MM.1S (cell line): Measurements from ENCODE around the gene WFIKKN2.

Experiments
- DNase-seq: peaks from one replicate; pipeline ENCODE4 v3.0.0-alpha.2; 2015
- H2AFZ ChIP-seq: fragments of 300-600 bp; sonication (generic); 2 replicates; pipeline ENCODE4 v1.6.0; 2016; ENCODE audit warnings: antibody characterized with exemption, low read length
- H3F3A ChIP-seq: fragments of 300-600 bp; sonication (generic); 2 replicates; pipeline ENCODE4 v1.6.1; 2016; ENCODE audit warnings: mild to moderate bottlenecking, antibody characterized with exemption, low read length, moderate library complexity, mixed read lengths; ENCODE audit not compliant: insufficient read depth
- H3K27ac ChIP-seq: fragments of 300-600 bp; sonication (generic); 2 replicates; pipeline ENCODE4 v1.5.1; 2016; ENCODE audit warnings: mild to moderate bottlenecking, low read length
- H3K27me3 ChIP-seq: fragments of 300-600 bp; sonication (generic); replicated peaks from 2 replicates; pipeline ENCODE4 v1.6.0; 2016; ENCODE audit warnings: low read length; ENCODE audit not compliant: insufficient read depth
- H3K36me3 ChIP-seq: fragments of 300-600 bp; sonication (generic); replicated peaks from 2 replicates; pipeline ENCODE4 v1.6.1; 2016; ENCODE audit warnings: mild to moderate bottlenecking, low read length, mixed read lengths; ENCODE audit not compliant: insufficient read depth
- H3K4me1 ChIP-seq: fragments of 300-600 bp; sonication (generic); 2 replicates; pipeline ENCODE4 v1.6.1; 2016; ENCODE audit warnings: low read length, mixed read lengths
- H3K4me2 ChIP-seq: fragments of 300-600 bp; sonication (generic); 2 replicates; pipeline ENCODE4 v1.6.0; 2016; ENCODE audit warnings: low read depth, low read length
- H3K4me3 ChIP-seq: fragments of 300-600 bp; sonication (generic); 2 replicates; pipeline ENCODE4 v1.5.1; 2016; ENCODE audit warnings: low read length, mixed read lengths
- H3K79me2 ChIP-seq: fragments of 300-600 bp; sonication (generic); 2 replicates; pipeline ENCODE4 v1.6.1; 2016; ENCODE audit warnings: mixed run types, low read length, mixed read lengths
- H3K9ac ChIP-seq: fragments of 300-600 bp; sonication (generic); 2 replicates; pipeline ENCODE4 v1.6.1; 2016; ENCODE audit warnings: low read length, mixed read lengths
- H3K9me2 ChIP-seq: fragments of 300-600 bp; sonication (generic); replicated peaks from 2 replicates; pipeline ENCODE4 v1.6.1; 2016; ENCODE audit warnings: mild to moderate bottlenecking, low read length, mixed read lengths; ENCODE audit not compliant: insufficient read depth
- H3K9me3 ChIP-seq: fragments of 300-600 bp; sonication (generic); replicated peaks from 2 replicates; pipeline ENCODE4 v1.6.1; 2016; ENCODE audit warnings: mild to moderate bottlenecking, low read length, mixed read lengths; ENCODE audit not compliant: insufficient read depth
- H4K20me1 ChIP-seq: fragments of 300-600 bp; sonication (generic); 2 replicates; pipeline ENCODE4 v1.6.1; 2016; ENCODE audit warnings: mild to moderate bottlenecking, low read length, moderate library complexity, mixed read lengths; ENCODE audit not compliant: insufficient read depth
- CTCF ChIP-seq: fragments of 300-600 bp; sonication (generic); IDR thresholded peaks from 2 replicates; pipeline ENCODE4 v1.5.1; 2016; ENCODE audit warnings: antibody characterized with exemption, low read length, mixed read lengths
- EZH2 ChIP-seq: fragments of 300-600 bp; sonication (generic); optimal IDR thresholded peaks from 2 replicates; pipeline ENCODE3; 2017; ENCODE audit warnings: low read depth, mild to moderate bottlenecking, antibody characterized with exemption, low read length, mixed read lengths
- EZH2phosphoT487 ChIP-seq: fragments of 300-600 bp; sonication (generic); IDR thresholded peaks from 2 replicates; pipeline ENCODE4 v1.6.1; 2018; ENCODE audit warnings: antibody characterized with exemption, low read length

Gene WFIKKN2

GRCh38 chr17:50890675-50891516 is 55.5 kb downstream of the WFIKKN2 start:
- DNase-seq: no peak
- H3K9me3 ChIP-seq: no peaks in the 10 kb centered on the region
- H2AFZ ChIP-seq: no peak overlapping the region
- peaks cover 13% of the 10 kb centered on the region for H3F3A ChIP-seq
- H3K27me3 ChIP-seq: no peaks in the 10 kb centered on the region
- H4K20me1 ChIP-seq: no peaks in the 10 kb centered on the region; the same call in 1 of the 2 replicates
- H3K9ac ChIP-seq: no peak overlapping the region
- no peaks in the 10 kb centered on the region for H3K79me2 ChIP-seq
- H3K27ac ChIP-seq: no peak overlapping the region
- H3K4me3 ChIP-seq: no peak overlapping the region
- H3K4me2 ChIP-seq: no peak overlapping the region
- peaks cover 13% of the 10 kb centered on the region for H3K4me1 ChIP-seq
- TF ChIP-seq EZH2phosphoT487 (no peak), CTCF (no peak), EZH2 (no peak)
- no peaks in the 10 kb centered on the region for H3K36me3 ChIP-seq
- H3K9me2 ChIP-seq: no peaks in the 10 kb centered on the region

GRCh38 chr17:50891577-50891989 is 56.2 kb downstream of the WFIKKN2 start:
- H3K79me2 ChIP-seq: no peaks in the 10 kb centered on the region
- H3F3A ChIP-seq: peaks cover 13% of the 10 kb centered on the region

More at GRCh38 chr17:50891577-50891989, 56.2 kb downstream of the WFIKKN2 start:
- Histone ChIP-seq H3K4me3 (no peak overlapping the region), H3K9me2 (no peaks in the 10 kb centered on the region), H3K4me2 (no peak overlapping the region), H3K9me3 (no peaks in the 10 kb centered on the region), H3K27me3 (no peaks in the 10 kb centered on the region), H3K4me1 (peaks cover 13% of the 10 kb centered on the region), H3K9ac (no peak overlapping the region), H4K20me1 (no peaks in the 10 kb centered on the region; the same call in 1 of the 2 replicates), H3K27ac (no peak overlapping the region), H2AFZ (no peak overlapping the region), H3K36me3 (no peaks in the 10 kb centered on the region)
- TF ChIP-seq EZH2phosphoT487 (no peak), EZH2 (no peak), CTCF (no peak)
- no peak for DNase-seq
